MG63 (cell line): ENCODE measurements around the gene C1QL2. TPM values are rescaled to one million over a fixed set of nuclear protein-coding genes. Genes with fewer than 3 reads are reported as not detected.

Experiments used
- DNase-seq: peaks from one replicate; pipeline ENCODE4 v3.0.0-alpha.2; 2020
- H3K27me3 ChIP-seq: fragments of 250-450 bp; sonication (Bioruptor Pico); 2 replicates; pipeline ENCODE4 v1.5.1; 2020; ENCODE audit warnings: mild to moderate bottlenecking, moderate library complexity
- H3K36me3 ChIP-seq: fragments of 250-450 bp; sonication (Bioruptor Pico); 2 replicates; pipeline ENCODE4 v1.5.1; 2020; ENCODE audit warnings: mild to moderate bottlenecking, moderate library complexity
- H3K4me3 ChIP-seq: fragments of 250-450 bp; sonication (Bioruptor Pico); 2 replicates; pipeline ENCODE4 v1.5.1; 2020; ENCODE audit warnings: mild to moderate bottlenecking, moderate library complexity
- H3K9me3 ChIP-seq: fragments of 250-450 bp; sonication (Bioruptor Pico); 2 replicates; pipeline ENCODE4 v1.5.1; 2020; ENCODE audit warnings: mild to moderate bottlenecking, moderate library complexity
- total RNA-seq: library from RNA; depleted of rRNA; stranded (reverse); fragments of >200 nt; shearing (Covaris generic); gene quantifications from 2 replicates; pipeline ENCODE4 v1.2.3, GENCODE V29; 2014; ENCODE audit warnings: low replicate concordance

Gene C1QL2
- total RNA-seq, 1 experiment from 2014 or later: not detected

DNA sequence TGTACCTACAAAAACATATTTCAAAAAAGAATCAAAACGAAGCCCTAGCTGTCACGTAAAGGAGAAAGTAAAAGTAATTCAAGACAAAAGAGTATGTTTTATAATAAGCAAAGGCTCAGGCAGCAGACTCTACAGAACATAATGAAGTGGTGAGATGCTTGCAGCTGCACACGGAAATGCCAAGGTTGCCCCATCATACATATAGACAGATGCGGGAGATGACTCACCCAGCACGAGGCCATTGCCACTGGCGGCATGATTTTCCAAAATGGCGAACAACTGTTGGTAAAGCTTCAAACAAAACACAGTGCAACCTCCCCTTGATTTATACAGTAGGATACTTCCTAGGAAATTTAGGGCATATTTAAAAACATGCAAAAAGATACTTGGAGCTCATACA lies 26.0 kb upstream of the C1QL2 start:
- Histone ChIP-seq H3K9me3 (no peaks in the 10 kb centered on the region), H3K27me3 (no peaks in the 10 kb centered on the region), H3K4me3 (no peak overlapping the region), H3K36me3 (no peaks in the 10 kb centered on the region)
- DNase-seq: peak; percentile 48

DNA sequence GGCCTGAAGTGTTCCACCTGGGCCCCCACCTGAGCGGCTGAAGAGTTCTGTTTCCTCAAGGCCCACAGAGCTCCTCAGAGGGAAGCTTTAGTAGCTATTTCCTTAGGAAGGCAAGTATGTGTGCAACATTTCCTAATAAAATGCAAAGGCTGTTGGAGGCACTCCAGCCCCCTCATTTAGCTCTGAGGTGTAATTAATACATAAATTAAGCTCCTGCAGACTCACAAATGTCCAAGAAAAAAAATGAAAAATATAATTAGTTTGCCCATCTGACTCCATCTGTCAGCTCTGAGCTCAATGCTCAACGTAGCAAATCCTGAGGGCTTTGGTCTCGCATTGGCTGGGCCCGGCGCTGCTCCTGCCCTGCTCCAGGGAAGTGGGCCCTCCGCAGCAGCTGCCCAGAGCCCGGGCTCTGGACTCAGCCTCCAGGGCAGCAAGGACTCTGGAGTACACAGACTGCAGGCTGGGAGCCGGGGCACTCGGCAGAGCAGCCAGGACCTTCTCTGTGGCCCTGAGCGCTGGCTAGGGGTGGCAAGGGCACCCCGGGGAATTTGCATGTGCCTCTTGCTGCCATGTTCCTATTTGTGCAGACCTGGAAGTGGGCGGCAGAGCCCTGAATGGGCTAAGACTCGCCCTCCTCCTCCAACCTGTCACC lies 23.4 kb upstream of the C1QL2 start:
- DNase-seq: no peak
- no peaks in the 10 kb centered on the region for H3K9me3 ChIP-seq
- H3K27me3 ChIP-seq: no peaks in the 10 kb centered on the region
- H3K4me3 ChIP-seq: no peak overlapping the region
- no peaks in the 10 kb centered on the region for H3K36me3 ChIP-seq

DNA sequence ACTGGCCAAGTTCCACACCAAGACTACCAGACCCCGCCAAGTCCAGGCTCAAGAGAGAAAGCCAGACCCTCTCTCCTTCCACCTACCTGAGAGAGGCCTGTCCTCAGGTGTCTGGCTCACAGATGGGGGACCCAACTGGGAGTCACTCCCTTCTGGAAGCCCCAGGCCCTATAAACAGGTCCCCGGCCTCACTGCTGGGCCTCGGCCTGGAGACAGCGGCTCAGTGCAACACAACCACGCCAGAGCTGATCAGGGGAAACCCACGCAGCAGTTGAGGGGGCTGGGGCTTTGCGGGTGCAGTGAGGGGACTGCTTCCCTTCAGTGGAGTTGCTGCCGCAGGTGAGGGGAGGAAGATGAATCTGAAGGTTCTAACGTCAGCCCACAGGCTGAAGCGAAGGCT lies 22.8 kb upstream of the C1QL2 start:
- Histone ChIP-seq H3K36me3 (no peaks in the 10 kb centered on the region), H3K4me3 (no peak overlapping the region), H3K27me3 (no peaks in the 10 kb centered on the region), H3K9me3 (no peaks in the 10 kb centered on the region)
- no peak for DNase-seq

DNA sequence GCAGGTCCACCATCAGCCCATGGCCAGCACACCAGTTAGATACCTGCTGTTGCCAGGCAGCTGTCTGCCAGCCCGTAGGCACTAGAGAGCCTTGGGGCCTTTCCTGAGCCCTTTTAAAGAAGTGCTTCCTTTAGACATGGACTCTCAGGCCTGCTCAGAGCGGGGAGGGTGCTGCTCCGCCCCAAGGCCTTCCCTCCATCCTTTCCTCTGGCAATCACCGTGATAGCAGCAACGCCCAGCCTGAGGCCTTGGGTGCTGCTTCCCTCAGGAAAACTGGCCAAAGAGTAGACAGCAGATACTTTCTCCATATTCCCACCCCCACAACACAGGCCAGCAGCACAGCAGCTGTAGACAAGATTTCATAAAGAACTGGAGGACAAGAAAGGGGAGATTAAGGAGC lies 22.3 kb upstream of the C1QL2 start:
- Histone ChIP-seq H3K36me3 (no peaks in the 10 kb centered on the region), H3K4me3 (no peak overlapping the region), H3K27me3 (no peaks in the 10 kb centered on the region), H3K9me3 (no peaks in the 10 kb centered on the region)
- DNase-seq: no peak

DNA sequence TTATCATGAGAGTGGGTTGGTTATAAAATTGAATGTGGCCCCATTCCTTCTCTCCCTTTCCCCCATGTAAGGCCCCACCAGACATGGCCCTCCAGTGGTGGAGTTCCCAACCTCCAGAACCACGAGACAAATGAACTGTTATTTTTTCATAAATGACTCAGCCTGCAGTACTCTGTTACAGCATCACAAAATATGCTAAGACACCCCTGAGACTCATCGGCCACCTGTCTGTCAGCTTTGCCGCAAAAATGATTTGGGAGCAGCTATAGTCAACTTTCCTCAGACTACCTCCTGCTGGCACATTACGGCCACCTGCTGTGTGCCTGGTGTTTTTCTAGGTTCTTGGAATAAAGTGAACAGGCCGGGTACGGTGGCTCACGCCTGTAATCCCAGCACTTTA lies 21.4 kb upstream of the C1QL2 start:
- Histone ChIP-seq H3K9me3 (no peaks in the 10 kb centered on the region), H3K36me3 (no peaks in the 10 kb centered on the region), H3K4me3 (no peak overlapping the region), H3K27me3 (no peaks in the 10 kb centered on the region)
- peak; percentile 13 for DNase-seq

DNA sequence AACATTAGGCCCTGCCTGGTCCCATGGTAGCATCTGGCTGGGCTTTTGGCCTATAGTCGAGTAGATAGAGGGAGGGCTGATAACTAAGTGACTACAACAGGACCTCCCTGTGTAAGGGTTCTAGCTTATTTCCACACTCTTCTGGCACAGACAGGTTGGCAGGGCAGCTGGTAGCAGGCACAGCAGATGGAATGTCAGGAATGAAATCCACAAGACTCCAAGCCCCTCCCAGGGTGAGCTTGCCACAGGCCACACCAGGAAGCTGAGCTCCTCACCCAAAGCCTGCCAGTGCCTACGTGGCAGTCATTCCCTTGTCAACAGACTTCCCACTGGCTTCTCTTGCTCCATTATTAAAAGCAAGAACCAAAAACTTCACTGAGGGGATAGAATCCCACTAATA lies 20.7 kb upstream of the C1QL2 start:
- H3K27me3 ChIP-seq: no peaks in the 10 kb centered on the region
- H3K4me3 ChIP-seq: no peak overlapping the region
- no peaks in the 10 kb centered on the region for H3K9me3 ChIP-seq
- no peaks in the 10 kb centered on the region for H3K36me3 ChIP-seq
- peak; percentile 91 for DNase-seq

DNA sequence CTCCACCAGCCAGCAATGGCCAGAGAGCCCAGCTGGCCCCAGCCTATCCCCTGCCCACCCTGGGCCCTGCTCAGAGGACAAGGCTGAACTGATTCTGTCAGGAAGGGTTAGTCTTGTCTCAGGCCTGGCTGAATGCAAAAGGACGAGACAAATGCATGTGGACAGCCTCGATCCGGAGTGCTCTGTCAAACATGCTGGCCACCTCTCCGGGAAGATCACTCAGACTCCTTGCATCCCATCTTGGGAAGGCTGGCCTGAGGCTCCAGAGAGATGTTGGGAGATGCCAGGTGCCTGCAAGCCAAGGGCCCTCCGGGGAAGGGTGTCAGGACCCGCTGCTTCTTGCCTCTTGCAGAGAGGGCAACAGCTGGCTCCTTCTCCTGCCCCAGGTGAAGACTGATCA lies 20.2 kb upstream of the C1QL2 start:
- Histone ChIP-seq H3K36me3 (no peaks in the 10 kb centered on the region), H3K9me3 (no peaks in the 10 kb centered on the region), H3K4me3 (no peak overlapping the region), H3K27me3 (no peaks in the 10 kb centered on the region)
- DNase-seq: no peak

DNA sequence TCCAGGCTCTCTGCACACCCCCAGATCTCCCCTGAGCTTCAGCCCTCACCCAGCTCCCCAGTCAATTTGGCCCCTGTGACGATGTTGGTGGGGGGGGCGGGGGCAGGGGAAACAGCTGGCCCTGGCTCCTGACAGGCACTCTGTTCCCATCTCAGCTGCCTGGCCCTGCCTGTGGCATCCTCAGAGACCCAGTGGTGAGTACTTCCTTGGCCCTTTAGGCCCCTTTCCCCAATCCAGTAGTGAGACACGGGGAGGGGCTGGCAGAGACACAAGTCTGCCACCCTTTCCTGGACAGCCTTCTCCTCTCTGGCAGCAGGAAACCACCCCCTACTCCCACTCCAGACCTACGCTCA lies 19.3 kb upstream of the C1QL2 start:
- no peak overlapping the region for H3K4me3 ChIP-seq
- no peaks in the 10 kb centered on the region for H3K27me3 ChIP-seq
- no peaks in the 10 kb centered on the region for H3K9me3 ChIP-seq
- no peak for DNase-seq
- H3K36me3 ChIP-seq: no peaks in the 10 kb centered on the region

DNA sequence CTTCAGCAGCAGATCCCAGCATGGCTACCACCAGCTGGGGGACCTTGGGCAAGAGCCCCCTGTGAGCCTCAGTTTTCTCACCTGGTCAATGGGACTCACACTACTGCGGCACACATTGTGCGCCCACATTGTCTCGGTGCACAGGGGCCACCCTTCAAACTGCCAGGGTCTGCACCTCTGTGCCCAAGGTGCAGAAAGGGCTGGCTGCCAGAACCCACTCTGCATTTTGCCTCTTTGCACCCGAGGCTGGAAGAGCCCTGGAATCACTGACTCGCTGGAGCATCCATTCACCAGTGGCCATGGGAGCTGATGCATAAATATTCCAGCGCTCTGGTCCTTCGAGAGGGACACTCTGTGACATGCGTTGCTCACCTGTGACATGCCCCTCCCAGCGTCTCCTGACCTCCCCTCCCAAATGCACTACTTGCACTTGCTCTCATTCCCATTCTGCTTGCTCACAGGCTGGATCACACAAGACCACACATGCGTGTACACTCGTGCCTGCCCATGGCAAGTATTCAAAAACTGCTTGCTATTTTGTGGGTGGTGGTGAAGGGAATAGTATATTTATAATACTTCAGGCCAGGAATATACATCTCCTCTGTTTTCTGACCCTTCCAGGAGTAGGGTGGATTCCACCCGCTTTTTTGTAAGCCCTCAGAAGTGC lies 18.8 kb upstream of the C1QL2 start:
- H3K27me3 ChIP-seq: no peaks in the 10 kb centered on the region
- DNase-seq: no peak
- no peaks in the 10 kb centered on the region for H3K36me3 ChIP-seq

DNA sequence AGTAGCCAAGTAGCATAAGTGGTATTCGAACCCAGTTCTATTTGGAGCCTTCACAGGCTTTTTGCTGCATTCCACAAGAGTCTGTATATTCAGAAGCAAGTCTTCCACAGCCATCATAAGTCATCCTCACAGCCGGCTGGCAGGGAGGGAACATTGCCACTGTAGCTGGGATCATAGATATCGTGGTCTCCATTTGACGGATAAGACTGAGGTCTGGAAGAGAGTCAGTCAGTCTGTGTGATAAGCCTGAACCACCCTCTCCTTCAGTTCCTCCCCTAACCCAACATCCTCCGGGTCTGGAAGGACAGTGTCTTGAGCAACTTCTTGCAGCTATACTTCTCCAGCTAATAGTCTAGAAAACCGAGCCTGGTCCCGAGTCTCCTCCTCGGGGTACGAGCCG lies 17.0 kb upstream of the C1QL2 start:
- H3K27me3 ChIP-seq: no peaks in the 10 kb centered on the region
- no peaks in the 10 kb centered on the region for H3K36me3 ChIP-seq
- no peak for DNase-seq
- H3K9me3 ChIP-seq: no peaks in the 10 kb centered on the region
- no peak overlapping the region for H3K4me3 ChIP-seq

More for the DNA sequence above, 18.8 kb upstream of the C1QL2 start:
- Histone ChIP-seq H3K4me3 (no peak overlapping the region), H3K9me3 (no peaks in the 10 kb centered on the region)

DNA sequence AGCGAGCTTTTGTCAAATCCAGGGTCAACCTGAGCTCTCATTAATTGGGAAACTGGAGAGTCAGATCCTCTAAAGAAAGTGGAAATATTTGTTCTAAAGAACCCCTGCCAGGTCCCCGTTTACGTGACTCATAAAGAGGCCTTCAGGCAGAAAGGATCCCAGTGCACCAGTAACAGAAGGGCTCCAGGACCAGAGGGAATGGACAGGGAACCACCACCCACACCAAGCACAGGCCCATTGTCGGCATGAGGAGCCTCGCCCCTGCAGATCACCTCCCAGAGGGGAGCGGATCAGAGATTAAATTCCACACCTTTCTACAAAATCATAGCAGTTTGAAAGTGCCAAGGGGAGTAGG lies 16.4 kb upstream of the C1QL2 start:
- H3K36me3 ChIP-seq: no peaks in the 10 kb centered on the region
- no peaks in the 10 kb centered on the region for H3K9me3 ChIP-seq
- H3K27me3 ChIP-seq: no peaks in the 10 kb centered on the region
- H3K4me3 ChIP-seq: no peak overlapping the region
- DNase-seq: peak; percentile 22

DNA sequence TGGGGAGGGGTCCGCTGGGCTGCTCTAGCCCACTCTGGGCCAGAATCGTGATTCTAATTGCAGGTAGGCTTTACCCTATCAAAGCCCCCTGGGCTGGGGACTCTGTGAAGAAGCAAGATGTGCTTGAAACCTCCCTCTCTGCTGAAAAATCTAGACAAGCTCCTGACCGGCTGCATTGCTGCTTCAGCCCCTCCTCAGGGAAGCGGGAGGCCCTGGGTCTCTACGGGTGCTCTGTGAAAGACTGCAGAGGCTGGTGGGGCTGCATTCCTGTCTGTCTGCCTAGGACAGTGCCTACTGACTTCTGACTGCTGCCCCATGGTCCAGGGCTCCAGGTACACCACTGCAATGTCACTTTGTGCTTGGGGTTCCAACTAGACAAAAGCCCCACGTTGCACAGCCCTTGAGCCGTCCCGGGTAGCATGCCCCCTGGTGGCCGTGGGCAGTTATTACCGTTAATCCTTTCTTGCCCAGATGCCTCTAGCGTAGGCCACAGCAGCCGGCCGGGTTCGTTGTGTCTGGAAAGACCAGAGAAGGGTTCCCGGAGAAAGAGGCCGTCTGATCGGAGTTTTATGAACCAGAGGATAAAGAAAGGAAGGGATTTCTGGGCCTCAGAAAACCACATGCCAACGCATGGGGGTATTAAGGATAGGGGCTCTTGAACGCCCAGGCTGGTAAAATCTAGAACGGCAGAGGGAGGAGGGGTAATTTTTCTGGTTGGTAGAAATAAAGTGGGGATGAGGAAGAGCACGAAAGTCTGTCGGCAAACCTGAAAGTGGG lies 15.9 kb upstream of the C1QL2 start:
- no peaks in the 10 kb centered on the region for H3K9me3 ChIP-seq
- H3K27me3 ChIP-seq: no peaks in the 10 kb centered on the region
- no peaks in the 10 kb centered on the region for H3K36me3 ChIP-seq
- H3K4me3 ChIP-seq: no peak overlapping the region
- DNase-seq: peak; percentile 30

DNA sequence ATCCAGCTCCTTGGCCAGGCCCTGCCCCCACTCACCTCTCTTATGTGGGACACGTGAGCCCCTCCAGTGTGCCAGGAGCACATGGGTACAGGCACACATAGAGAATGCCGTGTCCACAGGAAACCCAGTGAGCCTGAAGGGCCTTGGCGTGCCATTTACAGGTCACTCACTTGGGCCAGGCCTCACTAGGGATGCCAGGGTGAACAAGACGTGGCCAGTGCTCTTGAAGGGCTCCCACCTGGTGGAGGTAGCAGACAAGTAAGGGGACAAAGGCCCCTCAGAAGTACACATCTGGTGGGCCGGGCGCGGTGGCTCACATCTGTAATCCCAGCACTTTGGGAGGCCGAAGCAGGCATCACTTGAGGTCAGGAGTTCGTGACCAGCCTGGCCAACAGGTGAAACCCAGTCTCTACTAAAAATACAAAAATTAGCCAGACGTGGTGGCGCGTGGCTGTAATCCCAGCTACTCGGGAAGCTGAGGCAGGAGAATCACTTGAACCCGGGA lies 15.1 kb upstream of the C1QL2 start:
- H3K4me3 ChIP-seq: no peak overlapping the region
- H3K36me3 ChIP-seq: no peaks in the 10 kb centered on the region
- no peak for DNase-seq
- H3K9me3 ChIP-seq: no peaks in the 10 kb centered on the region
- H3K27me3 ChIP-seq: no peaks in the 10 kb centered on the region

DNA sequence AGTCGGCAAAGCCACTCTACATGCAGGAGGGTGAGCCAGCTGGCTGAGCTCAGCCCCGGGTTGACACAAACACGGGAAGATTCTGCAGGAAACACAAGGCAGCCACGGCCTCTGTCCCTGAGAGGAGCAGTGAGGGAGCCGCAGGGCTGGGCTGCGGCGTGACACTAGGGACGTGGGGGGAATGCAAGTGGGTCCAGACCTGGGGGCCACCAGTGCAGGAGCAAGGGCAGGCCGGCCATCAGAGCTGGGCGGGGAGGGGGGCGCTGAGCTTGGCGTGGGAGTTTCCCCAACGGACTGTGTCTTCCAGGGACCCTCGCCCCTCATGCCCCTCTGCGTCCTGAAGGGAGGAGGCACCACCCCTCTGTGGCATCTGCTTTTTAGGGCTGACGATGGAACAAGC lies 12.0 kb upstream of the C1QL2 start:
- no peaks in the 10 kb centered on the region for H3K36me3 ChIP-seq
- H3K9me3 ChIP-seq: no peaks in the 10 kb centered on the region
- no peak overlapping the region for H3K4me3 ChIP-seq
- no peaks in the 10 kb centered on the region for H3K27me3 ChIP-seq
- no peak for DNase-seq

DNA sequence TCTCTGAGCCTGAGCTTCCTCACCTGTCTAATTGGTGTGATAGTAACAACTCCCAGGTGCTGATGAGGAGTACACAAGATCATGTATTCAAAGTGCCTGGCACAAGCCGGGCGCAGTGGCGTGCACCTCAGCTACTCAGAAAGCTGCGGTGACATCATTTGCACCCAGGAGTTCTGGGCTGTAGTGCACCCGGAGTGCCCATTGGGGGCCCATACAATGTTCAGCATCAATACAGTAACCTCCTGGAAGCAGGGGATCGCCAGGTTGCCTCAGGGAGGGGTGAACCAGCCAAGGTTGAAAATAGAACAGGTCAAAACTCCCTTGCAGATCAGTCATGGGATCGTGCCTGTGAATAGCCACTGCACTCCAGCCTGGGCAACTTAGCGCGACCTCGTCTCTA lies 11.2 kb upstream of the C1QL2 start:
- no peaks in the 10 kb centered on the region for H3K27me3 ChIP-seq
- H3K9me3 ChIP-seq: no peaks in the 10 kb centered on the region
- no peaks in the 10 kb centered on the region for H3K36me3 ChIP-seq
- no peak overlapping the region for H3K4me3 ChIP-seq
- DNase-seq: no peak

DNA sequence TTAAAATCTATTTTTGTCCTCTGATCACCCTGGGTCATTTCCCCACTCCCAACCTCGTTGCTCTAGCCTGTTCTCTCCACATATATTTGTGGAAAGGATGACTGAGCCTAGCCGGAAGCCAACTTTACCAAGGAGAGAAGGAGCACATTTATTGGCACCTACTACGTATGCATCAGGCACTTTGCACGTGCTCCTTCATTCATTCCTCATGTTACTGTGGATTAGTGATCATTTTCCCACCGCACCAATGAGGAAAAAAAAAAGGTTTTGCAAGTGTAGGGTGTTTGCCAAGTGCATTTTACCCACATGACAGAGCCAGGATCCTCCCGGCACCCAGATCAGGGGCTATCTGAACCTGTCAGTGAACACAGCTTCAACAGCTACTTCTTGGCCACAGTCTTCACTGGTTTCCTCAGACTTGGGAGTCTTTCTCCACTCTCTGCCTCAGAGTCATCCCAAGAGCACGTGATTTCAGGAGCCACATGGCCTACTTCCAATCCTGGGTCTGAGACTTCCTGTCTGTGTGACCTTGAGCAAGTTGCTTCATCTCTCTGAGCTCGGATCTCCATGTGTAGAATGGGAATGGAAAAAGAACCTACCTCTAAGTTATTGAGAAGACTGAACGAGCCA lies 1.9 kb upstream of the C1QL2 start:
- no peak for DNase-seq
- H3K27me3 ChIP-seq: peaks cover 28% of the 10 kb centered on the region
- no peaks in the 10 kb centered on the region for H3K36me3 ChIP-seq
- no peak overlapping the region for H3K4me3 ChIP-seq
- H3K9me3 ChIP-seq: no peaks in the 10 kb centered on the region

DNA sequence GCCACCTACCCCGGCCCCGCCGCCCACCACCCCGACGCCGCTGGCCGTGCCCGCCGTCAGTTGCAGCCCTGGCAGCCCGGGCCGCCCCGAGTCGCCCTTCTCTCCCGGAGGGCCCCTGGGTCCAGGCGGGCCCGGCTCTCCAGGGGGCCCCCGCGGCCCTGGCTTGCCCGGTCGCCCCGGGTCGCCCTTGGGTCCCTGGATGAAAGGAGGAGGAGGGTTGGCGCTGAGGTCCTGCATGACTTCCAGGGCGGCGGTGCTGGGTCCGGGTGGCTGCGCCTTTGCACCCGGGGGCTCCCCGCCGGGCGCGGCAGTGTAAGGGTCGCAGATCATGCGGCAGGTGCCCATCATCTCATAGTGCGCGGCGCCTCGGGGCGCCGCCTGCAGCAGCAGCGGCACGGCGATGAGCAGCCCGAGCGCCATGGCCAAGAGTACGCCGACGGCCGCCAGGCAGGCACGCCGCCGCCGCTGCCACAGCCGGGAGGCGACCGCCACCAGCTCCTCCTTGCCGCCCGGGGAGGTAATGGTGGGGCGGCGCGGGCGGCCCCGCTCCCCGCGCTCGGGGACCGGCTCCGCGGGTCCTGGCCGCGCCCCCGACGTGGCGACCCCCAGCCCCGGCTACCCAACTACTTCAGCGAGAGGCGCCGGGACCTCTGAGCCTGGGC lies 570 bp downstream of the C1QL2 start:
- no peak overlapping the region for H3K4me3 ChIP-seq
- H3K27me3 ChIP-seq: peaks cover 28% of the 10 kb centered on the region
- no peaks in the 10 kb centered on the region for H3K9me3 ChIP-seq
- H3K36me3 ChIP-seq: no peaks in the 10 kb centered on the region
- DNase-seq: no peak
